B cell (primary cell): ENCODE measurements around the gene SLC5A12. TPM values are rescaled to one million over a fixed set of nuclear protein-coding genes. Genes with fewer than 3 reads are reported as not detected.

Source experiments
- ATAC-seq: fragments of 200-7000 bp; cut with Tn5 transposase; one replicate; pipeline ENCODE4 v1.10.0; 2021; ENCODE audit warnings: low read depth, mild to moderate bottlenecking, moderate number of reproducible peaks, moderate library complexity
- CTCF ChIA-PET: fragments of 350-600 bp; sonication (Branson Sonifier 250); formaldehyde crosslinking; loops from one replicate; lab custom pipeline; 2021; ENCODE audit warnings: antibody characterized with exemption, inconsistent platforms; lab: Charles Lee
- POLR2A ChIA-PET: fragments of 350-600 bp; sonication (Branson Sonifier 250); formaldehyde crosslinking; loops from one replicate; lab custom pipeline; 2021; ENCODE audit warnings: antibody characterized with exemption; lab: Charles Lee
- DNase-seq: peaks from one replicate; pipeline ENCODE4 v3.0.0; 2013
- H2AFZ ChIP-seq: 2 replicates; pipeline ENCODE4 v1.6.1; 2012; ENCODE audit warnings: mild to moderate bottlenecking, low read depth, low read length; ENCODE audit not compliant: insufficient read depth, poor library complexity, severe bottlenecking
- H3K27ac ChIP-seq, 2 donors: 1 replicate in 1 of 2; 2 replicates in 1 of 2; pipeline ENCODE4 v1.5.1; 2012 to 2013; ENCODE audit warnings: low read length in 2 of 2, mild to moderate bottlenecking in 2 of 2, moderate library complexity in 1 of 2
- H3K27me3 ChIP-seq, 4 experiments: fragments of 200-600 bp in 1 of 4; sonication (generic) in 1 of 4; replicated peaks in 1 of 4; 1 replicate in 2 of 4; 2 replicates in 2 of 4; pipeline versions ENCODE4 v1.6.1 to v1.7.0; 2013 to 2016; ENCODE audit warnings: low read length in 3 of 4, mild to moderate bottlenecking in 2 of 4, mixed read lengths in 1 of 4, moderate library complexity in 1 of 4; ENCODE audit not compliant: insufficient read depth in 4 of 4, control insufficient read depth in 3 of 4; ENCODE audit errors: control extremely low read depth in 1 of 4
- H3K36me3 ChIP-seq, 2 experiments: replicated peaks in 1 of 2; 1 replicate in 1 of 2; 2 replicates in 1 of 2; pipeline versions ENCODE4 v1.6.1 to v1.7.1; 2013; ENCODE audit warnings: low read length in 1 of 2; ENCODE audit not compliant: insufficient read depth in 2 of 2, control insufficient read depth in 1 of 2; ENCODE audit errors: control extremely low read depth in 1 of 2, extremely low read depth in 1 of 2
- H3K4me1 ChIP-seq, 2 donors: fragments of 200-600 bp in 1 of 2; sonication (generic) in 1 of 2; 1 replicate in 1 of 2; 2 replicates in 1 of 2; pipeline versions ENCODE4 v1.5.1 to v1.6.1; 2013 to 2017; ENCODE audit warnings: low read length in 2 of 2; ENCODE audit not compliant: control insufficient read depth in 2 of 2, insufficient read depth in 2 of 2
- H3K4me2 ChIP-seq: replicated peaks from 2 replicates; pipeline ENCODE3; 2012; ENCODE audit warnings: mild to moderate bottlenecking, low read depth, low read length; ENCODE audit not compliant: poor library complexity, severe bottlenecking
- H3K4me3 ChIP-seq, 5 experiments: fragments of 200-600 bp in 1 of 5; sonication (generic) in 1 of 5; 1 replicate in 3 of 5; 2 replicates in 2 of 5; pipeline versions ENCODE4 v1.5.1 to v1.7.0; 2011 to 2016; ENCODE audit warnings: low read length in 4 of 5, mild to moderate bottlenecking in 4 of 5, low read depth in 2 of 5, control low read depth in 1 of 5, moderate library complexity in 1 of 5; ENCODE audit not compliant: insufficient read depth in 1 of 5; ENCODE audit errors: control extremely low read depth in 1 of 5, extremely low read depth in 1 of 5
- H3K79me2 ChIP-seq: fragments of 200-600 bp; sonication (generic); one replicate; pipeline ENCODE4 v1.6.0; 2016; ENCODE audit warnings: low read length; ENCODE audit not compliant: control insufficient read depth, insufficient read depth
- H3K9ac ChIP-seq: fragments of 200-600 bp; sonication (generic); 2 replicates; pipeline ENCODE4 v1.6.1; 2017; ENCODE audit warnings: mild to moderate bottlenecking, low read length, moderate library complexity
- H3K9me3 ChIP-seq, 3 donors: one replicate each; pipeline versions ENCODE4 v1.6.1 to v1.7.1; 2013; ENCODE audit warnings: low read length in 2 of 3; ENCODE audit not compliant: control insufficient read depth in 2 of 3, insufficient read depth in 1 of 3; ENCODE audit errors: control extremely low read depth in 1 of 3
- H4K20me1 ChIP-seq: 2 replicates; pipeline ENCODE4 v1.6.0; 2012; ENCODE audit warnings: mild to moderate bottlenecking, low read length; ENCODE audit not compliant: insufficient read depth, control insufficient read depth, poor library complexity, severe bottlenecking
- H3K27ac Mint-ChIP-seq: one replicate; pipeline ENCODE4 v1.8.0; 2021; ENCODE audit warnings: mixed read lengths
- H3K27me3 Mint-ChIP-seq: one replicate; pipeline ENCODE4 v1.8.0; 2021; ENCODE audit warnings: mixed read lengths
- H3K4me1 Mint-ChIP-seq: one replicate; pipeline ENCODE4 v1.8.0; 2021; ENCODE audit warnings: mixed read lengths
- H3K4me3 Mint-ChIP-seq: one replicate; pipeline ENCODE4 v1.8.0; 2021; ENCODE audit warnings: mixed read lengths
- H3K9me3 Mint-ChIP-seq: one replicate; pipeline ENCODE4 v1.8.0; 2022; ENCODE audit warnings: mixed read lengths; ENCODE audit not compliant: insufficient read depth
- EZH2 ChIP-seq: IDR thresholded peaks from 2 replicates; pipeline ENCODE4 v1.6.1; 2012; ENCODE audit warnings: borderline replicate concordance, low read depth, mild to moderate bottlenecking, moderate library complexity, low read length; ENCODE audit not compliant: insufficient read depth, poor library complexity, severe bottlenecking
- WGBS: methylation state at CpG from one replicate; pipeline ENCODE4 v1.1.5; 2013; ENCODE audit warnings: missing lambda C conversion rate; ENCODE audit not compliant: insufficient coverage; 5-methylcytosine and 5-hydroxymethylcytosine counted together
- intact Hi-C: fragments of 100-400 bp; cut with micrococcal nuclease; formaldehyde crosslinking; loops from one replicate; pipeline ENCODE4 v1.10.0; 2022
- polyA plus RNA-seq: library from polyadenylated mRNA; depleted of rRNA; stranded (reverse); fragments of >200 nt; gene quantifications from 2 replicates; pipeline ENCODE4 v1.2.3, GENCODE V29; 2012
- total RNA-seq, 2 donors: library from RNA; stranded (reverse); fragments of 120-200 nt in 1 of 2; gene quantifications; 1 replicate in 1 of 2; 2 replicates in 1 of 2; pipeline versions ENCODE4 v1.2.3 to v1.2.4, GENCODE V29; 2013 to 2022
- TF ChIP-seq, protein P1 (sequence below): fragments of 200-600 bp; IDR thresholded peaks from one replicate; pipeline ENCODE4 v1.8.0; 2022; ENCODE audit warnings: antibody characterized with exemption, mild to moderate bottlenecking

Gene SLC5A12
- total and polyA plus RNA-seq, 2 donors (not counting 1 experiment from before 2014, with no cell fraction given): not detected

DNA sequence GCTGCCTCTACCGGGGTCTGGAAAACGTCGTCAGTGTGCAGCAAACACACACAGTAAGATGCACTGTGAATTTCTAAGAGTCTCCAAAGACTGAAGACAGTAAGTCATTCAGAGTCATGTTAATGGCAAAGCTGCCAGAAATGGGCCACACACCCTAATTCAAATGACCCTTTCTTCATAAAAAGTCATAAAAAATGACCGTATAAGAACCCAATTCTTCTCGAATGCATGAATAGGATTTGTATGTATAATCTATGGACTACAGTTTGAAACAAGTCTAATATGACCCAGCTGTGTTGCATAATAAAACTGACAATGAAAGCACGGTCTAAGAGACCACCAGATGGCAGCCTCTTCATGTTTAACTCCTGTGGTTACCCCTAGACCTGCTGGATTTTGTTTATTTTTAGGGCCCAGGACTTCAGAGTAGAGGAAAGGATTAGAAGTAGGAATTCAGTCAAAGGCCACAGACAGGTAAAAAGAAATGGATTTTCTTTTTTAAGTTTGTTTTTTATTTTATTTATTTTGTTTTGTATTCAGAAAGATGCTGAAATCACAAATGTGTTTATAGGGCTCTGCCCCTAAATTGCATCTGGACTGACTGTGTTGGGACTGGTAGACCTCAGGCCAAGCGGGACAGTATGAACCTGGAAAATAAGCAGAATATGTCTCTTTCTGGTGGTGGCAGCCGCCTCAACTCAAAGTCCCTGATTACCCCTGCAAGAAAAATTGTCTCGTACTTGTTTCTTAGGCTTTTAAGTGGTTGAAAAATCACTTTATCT, 32.1 kb upstream of the SLC5A12 start:
- no peaks in the 10 kb centered on the region for H3K9me3 ChIP-seq
- ChIA-PET CTCF (interaction anchor here (1.0 kb wide), 1 partner anchor 731 kb away, joined by 3 read pairs; no protein-coding TSS in a partner anchor), POLR2A (no interaction called here)
- no peak overlapping the region for H3K4me2 ChIP-seq
- no peaks in the 10 kb centered on the region for H3K27me3 ChIP-seq
- H3K36me3 ChIP-seq: no peaks in the 10 kb centered on the region
- no peaks in the 10 kb centered on the region for H3K4me1 ChIP-seq
- no peak overlapping the region for H3K27ac Mint-ChIP-seq
- ATAC-seq (no peak), DNase-seq (peak; percentile 5)
- intact Hi-C loops: no loop called here
- H4K20me1 ChIP-seq: no peaks in the 10 kb centered on the region
- peaks cover 3% of the 10 kb centered on the region for H3K27me3 Mint-ChIP-seq
- no peak overlapping the region for H3K9ac ChIP-seq
- H2AFZ ChIP-seq: no peak overlapping the region
- TF ChIP-seq, protein P1, sequence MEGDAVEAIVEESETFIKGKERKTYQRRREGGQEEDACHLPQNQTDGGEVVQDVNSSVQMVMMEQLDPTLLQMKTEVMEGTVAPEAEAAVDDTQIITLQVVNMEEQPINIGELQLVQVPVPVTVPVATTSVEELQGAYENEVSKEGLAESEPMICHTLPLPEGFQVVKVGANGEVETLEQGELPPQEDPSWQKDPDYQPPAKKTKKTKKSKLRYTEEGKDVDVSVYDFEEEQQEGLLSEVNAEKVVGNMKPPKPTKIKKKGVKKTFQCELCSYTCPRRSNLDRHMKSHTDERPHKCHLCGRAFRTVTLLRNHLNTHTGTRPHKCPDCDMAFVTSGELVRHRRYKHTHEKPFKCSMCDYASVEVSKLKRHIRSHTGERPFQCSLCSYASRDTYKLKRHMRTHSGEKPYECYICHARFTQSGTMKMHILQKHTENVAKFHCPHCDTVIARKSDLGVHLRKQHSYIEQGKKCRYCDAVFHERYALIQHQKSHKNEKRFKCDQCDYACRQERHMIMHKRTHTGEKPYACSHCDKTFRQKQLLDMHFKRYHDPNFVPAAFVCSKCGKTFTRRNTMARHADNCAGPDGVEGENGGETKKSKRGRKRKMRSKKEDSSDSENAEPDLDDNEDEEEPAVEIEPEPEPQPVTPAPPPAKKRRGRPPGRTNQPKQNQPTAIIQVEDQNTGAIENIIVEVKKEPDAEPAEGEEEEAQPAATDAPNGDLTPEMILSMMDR: peak; percentile 22
- no peak for TF ChIP-seq EZH2
- no peak overlapping the region for H3K27ac ChIP-seq
- no peaks in the 10 kb centered on the region for H3K4me1 Mint-ChIP-seq
- 93% methylated on average over 3 of the region's 9 CpGs for WGBS
- H3K9me3 Mint-ChIP-seq: peaks cover 2% of the 10 kb centered on the region
- no peak overlapping the region for H3K4me3 Mint-ChIP-seq
- H3K79me2 ChIP-seq: no peaks in the 10 kb centered on the region
- no peak overlapping the region for H3K4me3 ChIP-seq

DNA sequence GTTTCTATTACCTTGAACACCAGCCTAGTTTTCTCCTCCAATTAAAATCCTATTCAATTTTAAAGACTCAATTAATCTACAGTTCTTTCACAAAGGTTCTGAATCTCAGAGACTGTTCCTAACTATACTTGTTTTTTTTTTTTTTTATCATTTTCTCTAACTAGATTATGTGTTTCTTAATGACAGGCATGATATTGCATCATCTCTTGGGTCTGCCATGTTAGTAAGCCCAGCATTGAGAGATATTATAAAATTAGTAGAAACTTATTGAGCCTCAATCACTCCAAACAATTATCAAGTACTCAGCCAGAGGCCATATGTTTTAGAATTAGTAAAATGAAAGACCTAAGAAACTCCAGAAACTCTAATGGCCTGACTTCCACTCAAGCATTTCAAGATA, 28.1 kb upstream of the SLC5A12 start:
- H3K27ac Mint-ChIP-seq: no peak overlapping the region

More for the DNA sequence above, 28.1 kb upstream of the SLC5A12 start:
- no peaks in the 10 kb centered on the region for H4K20me1 ChIP-seq
- intact Hi-C loops: no loop called here
- no peaks in the 10 kb centered on the region for H3K79me2 ChIP-seq
- H3K27me3 ChIP-seq: no peaks in the 10 kb centered on the region
- H3K4me1 ChIP-seq: no peaks in the 10 kb centered on the region
- TF ChIP-seq, protein P1: no peak
- no peak for TF ChIP-seq EZH2
- H3K36me3 ChIP-seq: no peaks in the 10 kb centered on the region
- no peak for ATAC-seq
- Mint-ChIP-seq H3K4me1 (no peaks in the 10 kb centered on the region), H3K27me3 (peaks cover 3% of the 10 kb centered on the region), H3K9me3 (no peaks in the 10 kb centered on the region), H3K4me3 (no peak overlapping the region)
- no peaks in the 10 kb centered on the region for H3K9me3 ChIP-seq
- H2AFZ ChIP-seq: no peak overlapping the region
- POLR2A ChIA-PET: no interaction called here
- no peak overlapping the region for H3K4me2 ChIP-seq
- no peak overlapping the region for H3K4me3 ChIP-seq
- DNase-seq: no peak
- H3K27ac ChIP-seq: no peak overlapping the region
- CTCF ChIA-PET: no interaction called here
- no peak overlapping the region for H3K9ac ChIP-seq
